PC-3 (cell line): ENCODE results near the gene MORF4L2. TPM values are rescaled to one million over a fixed set of nuclear protein-coding genes. Genes with fewer than 3 reads are reported as not detected.

Experiments
- ATAC-seq: fragments of 200-7000 bp; cut with Tn5 transposase; 2 replicates; pipeline ENCODE4 v1.9.1; 2020; ENCODE audit warnings: mild to moderate bottlenecking, moderate library complexity
- BruUV-seq: library from RNA; stranded (reverse); fragments of 400-500 nt; replicated peaks from 2 replicates; lab custom pipeline; 2021; lab: Mats Ljungman, UMichigan
- CTCF ChIA-PET: fragments of 300-600 bp; sonication (Branson Sonifier 250); formaldehyde crosslinking; loops from one replicate; lab custom pipeline; 2022; ENCODE audit warnings: antibody characterized with exemption; lab: Charles Lee
- POLR2A ChIA-PET: fragments of 300-600 bp; sonication (Branson Sonifier 250); formaldehyde crosslinking; loops from one replicate; lab custom pipeline; 2022; ENCODE audit warnings: antibody characterized with exemption; ENCODE audit not compliant: unreplicated experiment; lab: Charles Lee
- DNase-seq: peaks from one replicate; pipeline ENCODE4 v3.0.0-alpha.2; 2015
- H2AFZ ChIP-seq: fragments of 300-600 bp; sonication (generic); 2 replicates; pipeline ENCODE4 v1.6.0; 2016; ENCODE audit warnings: antibody characterized with exemption, low read length
- H3F3A ChIP-seq: fragments of 300-600 bp; sonication (generic); one replicate; pipeline ENCODE4 v1.6.0; 2017; ENCODE audit warnings: antibody characterized with exemption, low read length, control low read depth, mild to moderate bottlenecking; ENCODE audit not compliant: unreplicated experiment
- H3K27ac ChIP-seq: fragments of 300-600 bp; sonication (generic); 2 replicates; pipeline ENCODE4 v1.5.1; 2016; ENCODE audit warnings: mild to moderate bottlenecking, low read length
- H3K27me3 ChIP-seq: fragments of 300-600 bp; sonication (generic); 2 replicates; pipeline ENCODE4 v1.6.1; 2016; ENCODE audit warnings: low read length, mixed read lengths
- H3K36me3 ChIP-seq: fragments of 300-600 bp; sonication (generic); 2 replicates; pipeline ENCODE4 v1.6.1; 2016; ENCODE audit warnings: low read depth, mixed run types, low read length, mixed read lengths
- H3K4me1 ChIP-seq: fragments of 300-600 bp; sonication (generic); 2 replicates; pipeline ENCODE4 v1.5.1; 2016; ENCODE audit warnings: low read length; ENCODE audit not compliant: insufficient read depth
- H3K4me2 ChIP-seq: fragments of 300-600 bp; sonication (generic); 2 replicates; pipeline ENCODE4 v1.6.0; 2016; ENCODE audit warnings: low read length
- H3K4me3 ChIP-seq: fragments of 300-600 bp; sonication (generic); 2 replicates; pipeline ENCODE4 v1.5.1; 2016; ENCODE audit warnings: mild to moderate bottlenecking, low read length, mixed read lengths
- H3K79me2 ChIP-seq: fragments of 300-600 bp; sonication (generic); 2 replicates; pipeline ENCODE4 v1.6.1; 2017; ENCODE audit warnings: low read length, mixed read lengths
- H3K9ac ChIP-seq: fragments of 300-600 bp; sonication (generic); 2 replicates; pipeline ENCODE4 v1.6.0; 2016; ENCODE audit warnings: mild to moderate bottlenecking, low read length
- H3K9me2 ChIP-seq: fragments of 300-600 bp; sonication (generic); replicated peaks from 2 replicates; pipeline ENCODE4 v1.6.1; 2016; ENCODE audit warnings: mixed run types, low read length, mixed read lengths
- H3K9me3 ChIP-seq: fragments of 300-600 bp; sonication (generic); 2 replicates; pipeline ENCODE4 v1.6.1; 2016; ENCODE audit warnings: low read length, mixed read lengths
- H4K20me1 ChIP-seq: fragments of 300-600 bp; sonication (generic); 2 replicates; pipeline ENCODE4 v1.6.1; 2016; ENCODE audit warnings: low read length, mixed read lengths
- CTCF ChIP-seq: fragments of 300-600 bp; sonication (generic); conservative IDR thresholded peaks from 2 replicates; pipeline ENCODE4 v1.5.1; 2017; ENCODE audit warnings: antibody characterized with exemption, low read depth, mild to moderate bottlenecking, low read length
- EZH2 ChIP-seq: fragments of 300-600 bp; sonication (generic); IDR thresholded peaks from one replicate; pipeline ENCODE4 v1.6.1; 2017; ENCODE audit warnings: antibody characterized with exemption, mild to moderate bottlenecking, low read length; ENCODE audit not compliant: unreplicated experiment
- EZH2phosphoT487 ChIP-seq: fragments of 300-600 bp; sonication (generic); IDR thresholded peaks from 2 replicates; pipeline ENCODE4 v1.6.1; 2018; ENCODE audit warnings: mild to moderate bottlenecking, antibody characterized with exemption, low read length, borderline replicate concordance
- intact Hi-C: fragments of 100-400 bp; cut with micrococcal nuclease; formaldehyde crosslinking; loops from 2 replicates; pipeline ENCODE4 v1.9.0; 2023
- total RNA-seq: library from RNA; depleted of rRNA; stranded (reverse); fragments of >200 nt; gene quantifications from 2 replicates; pipeline ENCODE4 v1.2.3, GENCODE V29; 2014

Gene MORF4L2
- total RNA-seq, 1 experiment from 2014 or later: 349 TPM

GRCh38 chrX:103651151-103651773 is 35.2 kb downstream of the MORF4L2 start:
- ChIA-PET CTCF (no interaction called here), POLR2A (no interaction called here)
- H3K9me2 ChIP-seq: no peaks in the 10 kb centered on the region
- no peak overlapping the region for H3K9ac ChIP-seq
- H3K4me3 ChIP-seq: no peak overlapping the region
- ATAC-seq: peak; percentile 62
- H4K20me1 ChIP-seq: no peaks in the 10 kb centered on the region
- no peaks in the 10 kb centered on the region for H3K27me3 ChIP-seq
- H3K9me3 ChIP-seq: no peaks in the 10 kb centered on the region
- peaks cover 27% of the 10 kb centered on the region for H3K4me1 ChIP-seq
- peak overlapping the region; percentile 52 for H3K27ac ChIP-seq
- no TSS peak for BruUV-seq
- no peak overlapping the region for H2AFZ ChIP-seq
- intact Hi-C loops: no loop called here
- no peaks in the 10 kb centered on the region for H3K79me2 ChIP-seq
- DNase-seq: peak; percentile 41
- TF ChIP-seq EZH2phosphoT487 (no peak), CTCF (no peak), EZH2 (no peak)
- H3F3A ChIP-seq: peaks cover 2% of the 10 kb centered on the region
- no peaks in the 10 kb centered on the region for H3K36me3 ChIP-seq
- H3K4me2 ChIP-seq: peak overlapping the region; percentile 29; the same call in 1 of the 2 replicates

- H3K79me2 ChIP-seq: no peaks in the 10 kb centered on the region
- POLR2A ChIA-PET: no interaction called here
- CTCF ChIA-PET: no interaction called here
- BruUV-seq: no TSS peak
- no peak overlapping the region for H3K4me3 ChIP-seq
- no peaks in the 10 kb centered on the region for H3K9me2 ChIP-seq
- TF ChIP-seq EZH2 (no peak), CTCF (no peak)
- H2AFZ ChIP-seq: no peak overlapping the region
- no peak overlapping the region for H3K4me2 ChIP-seq
- DNase-seq: no peak
- no peaks in the 10 kb centered on the region for H3K9me3 ChIP-seq
- H3K27me3 ChIP-seq: no peaks in the 10 kb centered on the region
- no peaks in the 10 kb centered on the region for H3K36me3 ChIP-seq
- H3F3A ChIP-seq: no peaks in the 10 kb centered on the region
- intact Hi-C loops: no loop called here
- H3K27ac ChIP-seq: no peak overlapping the region
- peaks cover 15% of the 10 kb centered on the region for H3K4me1 ChIP-seq
- H3K9ac ChIP-seq: no peak overlapping the region
- H4K20me1 ChIP-seq: no peaks in the 10 kb centered on the region
- ATAC-seq: no peak
Observed at GRCh38 chrX:103647630-103648029, 38.9 kb downstream of the MORF4L2 start.

GRCh38 chrX:103644125-103644524 is 42.4 kb downstream of the MORF4L2 start:
- ATAC-seq (no peak), DNase-seq (no peak)
- BruUV-seq: no TSS peak
- H3K36me3 ChIP-seq: no peaks in the 10 kb centered on the region
- no peaks in the 10 kb centered on the region for H3K9me2 ChIP-seq
- H3K79me2 ChIP-seq: no peaks in the 10 kb centered on the region
- CTCF ChIA-PET: no interaction called here
- no peak overlapping the region for H2AFZ ChIP-seq
- H3K27ac ChIP-seq: no peak overlapping the region
- H3K4me3 ChIP-seq: no peak overlapping the region
- no peaks in the 10 kb centered on the region for H3K9me3 ChIP-seq
- H3K4me1 ChIP-seq: peaks cover 25% of the 10 kb centered on the region
- TF ChIP-seq EZH2: no peak
- TF ChIP-seq EZH2phosphoT487: no peak
- no peak for TF ChIP-seq CTCF
- H3K9ac ChIP-seq: no peak overlapping the region
- no peaks in the 10 kb centered on the region for H3F3A ChIP-seq
- POLR2A ChIA-PET: no interaction called here
- intact Hi-C loops: no loop called here
- H4K20me1 ChIP-seq: no peaks in the 10 kb centered on the region
- H3K4me2 ChIP-seq: no peak overlapping the region
- no peaks in the 10 kb centered on the region for H3K27me3 ChIP-seq
